ENCODE data around the gene NPAS3.

NPAS3 gene

DNA sequence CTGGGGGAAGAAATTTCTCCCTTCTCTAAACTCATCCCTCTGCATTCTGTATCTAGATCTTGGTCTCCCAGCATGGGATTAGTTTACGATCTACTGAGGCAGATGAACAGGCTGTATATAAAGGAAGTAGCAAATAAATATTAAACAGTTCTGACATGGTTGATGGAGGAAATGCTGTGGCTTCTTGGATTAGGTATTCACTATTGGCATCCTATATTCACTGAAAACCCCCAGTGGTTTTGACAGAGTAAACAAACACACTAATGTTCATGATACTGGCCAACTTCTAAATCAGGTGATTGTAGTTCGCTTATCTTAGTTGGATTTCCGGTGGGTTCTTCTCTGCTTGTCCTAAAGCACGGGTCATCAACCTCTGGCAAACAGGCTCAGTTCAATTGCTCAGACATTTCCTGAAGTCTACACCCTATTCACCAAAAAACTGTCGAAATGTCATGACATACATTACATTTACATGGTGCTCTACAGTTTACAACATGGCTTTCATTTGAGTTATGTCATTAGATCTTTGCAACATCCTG, 578.3 kb downstream of the NPAS3 start:
- no peak overlapping the region for H3K4me3 ChIP-seq (replicated peaks; ENCODE audit: low read depth, low read length)
- TF ChIP-seq, protein P1, sequence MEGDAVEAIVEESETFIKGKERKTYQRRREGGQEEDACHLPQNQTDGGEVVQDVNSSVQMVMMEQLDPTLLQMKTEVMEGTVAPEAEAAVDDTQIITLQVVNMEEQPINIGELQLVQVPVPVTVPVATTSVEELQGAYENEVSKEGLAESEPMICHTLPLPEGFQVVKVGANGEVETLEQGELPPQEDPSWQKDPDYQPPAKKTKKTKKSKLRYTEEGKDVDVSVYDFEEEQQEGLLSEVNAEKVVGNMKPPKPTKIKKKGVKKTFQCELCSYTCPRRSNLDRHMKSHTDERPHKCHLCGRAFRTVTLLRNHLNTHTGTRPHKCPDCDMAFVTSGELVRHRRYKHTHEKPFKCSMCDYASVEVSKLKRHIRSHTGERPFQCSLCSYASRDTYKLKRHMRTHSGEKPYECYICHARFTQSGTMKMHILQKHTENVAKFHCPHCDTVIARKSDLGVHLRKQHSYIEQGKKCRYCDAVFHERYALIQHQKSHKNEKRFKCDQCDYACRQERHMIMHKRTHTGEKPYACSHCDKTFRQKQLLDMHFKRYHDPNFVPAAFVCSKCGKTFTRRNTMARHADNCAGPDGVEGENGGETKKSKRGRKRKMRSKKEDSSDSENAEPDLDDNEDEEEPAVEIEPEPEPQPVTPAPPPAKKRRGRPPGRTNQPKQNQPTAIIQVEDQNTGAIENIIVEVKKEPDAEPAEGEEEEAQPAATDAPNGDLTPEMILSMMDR (IDR thresholded peaks at IDR 0.05; ENCODE audit: low read depth, low read length, missing control alignments) = no peak

DNA sequence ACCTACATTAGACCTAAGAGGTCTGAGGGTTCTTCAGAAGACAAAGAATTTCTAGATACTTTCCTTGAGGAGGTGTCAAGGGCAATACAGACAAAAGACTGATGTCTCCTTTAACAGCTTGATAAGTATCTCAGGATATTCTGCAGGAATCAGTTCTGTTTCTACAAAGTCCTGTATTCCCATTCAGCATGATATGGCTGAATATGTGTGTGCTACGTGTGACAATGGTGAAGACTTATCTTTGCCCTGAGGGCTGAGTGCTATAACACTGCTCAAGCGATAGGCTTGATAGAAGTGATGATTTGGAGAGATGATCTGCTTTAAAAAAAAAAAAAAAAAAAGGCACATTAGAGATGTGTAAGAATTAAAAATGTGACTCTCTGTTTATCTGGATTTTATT, 582.5 kb downstream of the NPAS3 start:
- no peak for DNase-seq (ENCODE audit: extremely low read depth, low read depth)
- TF ChIP-seq, protein P1 (IDR thresholded peaks at IDR 0.05; ENCODE audit: low read depth, low read length, missing control alignments) = no peak
- H3K4me3 ChIP-seq (replicated peaks; ENCODE audit: low read depth, low read length) = no peak overlapping the region

More for the DNA sequence above, 578.3 kb downstream of the NPAS3 start:
- DNase-seq (ENCODE audit: extremely low read depth, low read depth) = no peak

GRCh38 chr14:33524244-33524643, 585.6 kb downstream of the NPAS3 start:
- H3K4me3 ChIP-seq (replicated peaks; ENCODE audit: low read depth, low read length) = no peak overlapping the region
- TF ChIP-seq, protein P1 (IDR thresholded peaks at IDR 0.05; ENCODE audit: low read depth, low read length, missing control alignments) = no peak
- no peak for DNase-seq (ENCODE audit: extremely low read depth, low read depth)

DNA sequence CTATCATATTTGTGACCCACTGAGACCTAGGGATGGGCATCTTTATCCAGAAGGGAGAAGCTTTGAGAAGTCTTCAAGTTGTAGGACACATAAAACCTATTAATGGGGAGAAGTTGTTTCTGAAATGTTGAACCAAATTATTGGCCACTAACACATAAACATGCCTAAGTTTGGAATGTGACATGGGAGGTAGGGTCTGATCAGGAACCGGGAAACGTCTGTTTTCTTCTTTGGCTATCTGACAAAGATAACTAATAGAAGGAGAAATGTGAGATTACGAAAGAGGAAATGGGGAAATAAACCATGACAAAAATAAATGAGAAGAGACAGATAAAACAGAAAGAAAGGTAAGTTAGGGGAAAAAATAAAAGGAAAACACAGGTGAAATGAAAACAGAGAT, 586.9 kb downstream of the NPAS3 start:
- DNase-seq (ENCODE audit: extremely low read depth, low read depth) = no peak
- H3K4me3 ChIP-seq (replicated peaks; ENCODE audit: low read depth, low read length) = no peak overlapping the region
- TF ChIP-seq, protein P1 (IDR thresholded peaks at IDR 0.05; ENCODE audit: low read depth, low read length, missing control alignments) = no peak

- no peak overlapping the region for H3K4me3 ChIP-seq (replicated peaks; ENCODE audit: low read depth, low read length)
- TF ChIP-seq, protein P1 (IDR thresholded peaks at IDR 0.05; ENCODE audit: low read depth, low read length, missing control alignments) = no peak
- no peak for DNase-seq (ENCODE audit: extremely low read depth, low read depth)
Observed at GRCh38 chr14:33527023-33527634, 588.5 kb downstream of the NPAS3 start.

DNA sequence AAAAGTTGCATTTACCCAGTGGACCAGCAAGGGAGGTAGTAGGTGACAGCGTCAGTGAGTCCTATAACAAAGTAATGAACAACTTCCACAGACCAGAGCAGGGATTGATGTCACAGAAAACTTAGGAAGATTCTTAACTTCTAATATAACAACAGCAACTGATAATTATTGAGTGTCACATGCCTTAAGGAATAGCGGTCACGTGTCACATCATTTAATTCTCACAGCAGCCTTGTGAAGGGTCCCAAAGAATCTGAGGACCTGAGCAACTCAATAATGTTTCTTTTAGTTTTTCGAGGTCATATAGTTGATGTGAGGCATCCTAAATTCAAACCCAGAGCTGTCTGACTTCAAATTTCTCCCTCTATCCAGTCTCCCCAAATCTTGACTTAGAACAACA, 590.0 kb downstream of the NPAS3 start:
- TF ChIP-seq, protein P1 (IDR thresholded peaks at IDR 0.05; ENCODE audit: low read depth, low read length, missing control alignments) = no peak
- no peak overlapping the region for H3K4me3 ChIP-seq (replicated peaks; ENCODE audit: low read depth, low read length)
- no peak for DNase-seq (ENCODE audit: extremely low read depth, low read depth)
